Body of pancreas (tissue), 4 donors: Measurements from ENCODE around the gene TBC1D16.

Experiments used
- CTCF ChIP-seq, 7 experiments: fragments of 450-650 bp in 4 of 7; fragments of 200-600 bp in 3 of 7; sonication (generic) in 3 of 7; IDR thresholded peaks; one replicate each; pipeline ENCODE4 v1.5.1; 2016 to 2019; ENCODE audit warnings: antibody characterized with exemption in 7 of 7
- POLR2A ChIP-seq, 3 donors: fragments of 450-650 bp; IDR thresholded peaks; one replicate each; pipeline ENCODE4 v1.6.1; 2016; ENCODE audit warnings: antibody characterized with exemption in 3 of 3, mild to moderate bottlenecking in 2 of 3

- TF ChIP-seq CTCF (IDR thresholded peaks at IDR 0.05) (no peak), POLR2A (IDR thresholded peaks at IDR 0.05) (no peak)
These were observed 82.8 kb downstream of the TBC1D16 start for GRCh38 chr17:79952901-79953300.
